Measurements from ENCODE around the gene MAGI2.

- no peak for TF ChIP-seq CTCF (IDR thresholded peaks at IDR 0.05)
- TF ChIP-seq POLR2A (IDR thresholded peaks at IDR 0.05), result no peak
Measured at GRCh38 chr7:78703391-78703790, 750.1 kb downstream of the MAGI2 start.
